ENCODE data around the gene GABBR2. TPM values are rescaled to one million over a fixed set of nuclear protein-coding genes. Genes with fewer than 3 reads are reported as not detected.

Gene GABBR2
- total and polyA plus RNA-seq, 2 donors: 0.14 TPM

- Histone ChIP-seq H3K4me1 (ENCODE audit: control insufficient read depth in 2 of 2, insufficient read depth in 2 of 2, low read length in 2 of 2) (no peaks in the 10 kb centered on the region), H3K27ac (ENCODE audit: low read depth in 1 of 2, low read length in 1 of 2) (no peak overlapping the region), H3K9me3 (ENCODE audit: control insufficient read depth in 2 of 2, insufficient read depth in 1 of 2, low read length in 1 of 2) (peaks cover 0 to 5% of the 10 kb centered on the region in 2 donors), H3K36me3 (ENCODE audit: control insufficient read depth in 2 of 2, insufficient read depth in 2 of 2, low read length in 1 of 2) (no peaks in the 10 kb centered on the region), H3K27me3 (ENCODE audit: control insufficient read depth in 2 of 2, insufficient read depth in 1 of 2, low read length in 1 of 2) (peaks cover 0 to 2% of the 10 kb centered on the region in 2 donors), H3K4me3 (ENCODE audit: low read length in 2 of 2) (no peak overlapping the region)
- no peak for DNase-seq (ENCODE audit: low read depth in 6 of 9, low spot score in 9 of 9)
- 76% methylated on average over 7 of the region's 7 CpGs for WGBS
These were observed 336.5 kb downstream of the GABBR2 start for GRCh38 chr9:98372077-98372836.

GRCh38 chr9:98370976-98371315 is 337.8 kb downstream of the GABBR2 start:
- H3K4me3 ChIP-seq (ENCODE audit: low read length in 2 of 2): no peak overlapping the region
- 83% methylated on average over 4 of the region's 4 CpGs for WGBS
- no peak overlapping the region for H3K27ac ChIP-seq (ENCODE audit: low read depth in 1 of 2, low read length in 1 of 2)
- no peak for DNase-seq (ENCODE audit: low read depth in 6 of 9, low spot score in 9 of 9)
- H3K36me3 ChIP-seq (ENCODE audit: control insufficient read depth in 2 of 2, insufficient read depth in 2 of 2, low read length in 1 of 2): no peaks in the 10 kb centered on the region
- H3K4me1 ChIP-seq (ENCODE audit: control insufficient read depth in 2 of 2, insufficient read depth in 2 of 2, low read length in 2 of 2): no peaks in the 10 kb centered on the region
- H3K9me3 ChIP-seq (ENCODE audit: control insufficient read depth in 2 of 2, insufficient read depth in 1 of 2, low read length in 1 of 2): peaks cover 0 to 5% of the 10 kb centered on the region in 2 donors
- H3K27me3 ChIP-seq (ENCODE audit: control insufficient read depth in 2 of 2, insufficient read depth in 1 of 2, low read length in 1 of 2): peaks cover 0 to 2% of the 10 kb centered on the region in 2 donors

GRCh38 chr9:98370300-98370975 is 338.3 kb downstream of the GABBR2 start:
- Histone ChIP-seq H3K27me3 (ENCODE audit: control insufficient read depth in 2 of 2, insufficient read depth in 1 of 2, low read length in 1 of 2) (peaks cover 0 to 2% of the 10 kb centered on the region in 2 donors), H3K4me1 (ENCODE audit: control insufficient read depth in 2 of 2, insufficient read depth in 2 of 2, low read length in 2 of 2) (no peaks in the 10 kb centered on the region), H3K27ac (ENCODE audit: low read depth in 1 of 2, low read length in 1 of 2) (no peak overlapping the region), H3K4me3 (ENCODE audit: low read length in 2 of 2) (no peak overlapping the region), H3K36me3 (ENCODE audit: control insufficient read depth in 2 of 2, insufficient read depth in 2 of 2, low read length in 1 of 2) (no peaks in the 10 kb centered on the region), H3K9me3 (ENCODE audit: control insufficient read depth in 2 of 2, insufficient read depth in 1 of 2, low read length in 1 of 2) (peaks cover 0 to 5% of the 10 kb centered on the region in 2 donors)
- 98% methylated on average over 9 of the region's 9 CpGs for WGBS
- DNase-seq (ENCODE audit: low read depth in 6 of 9, low spot score in 9 of 9): no peak

GRCh38 chr9:98369896-98370295 is 338.8 kb downstream of the GABBR2 start:
- peaks cover 0 to 2% of the 10 kb centered on the region in 2 donors for H3K27me3 ChIP-seq (ENCODE audit: control insufficient read depth in 2 of 2, insufficient read depth in 1 of 2, low read length in 1 of 2)
- 97% methylated on average over 2 of the region's 2 CpGs for WGBS
- H3K4me3 ChIP-seq (ENCODE audit: low read length in 2 of 2): no peak overlapping the region
- no peak overlapping the region for H3K27ac ChIP-seq (ENCODE audit: low read depth in 1 of 2, low read length in 1 of 2)
- H3K4me1 ChIP-seq (ENCODE audit: control insufficient read depth in 2 of 2, insufficient read depth in 2 of 2, low read length in 2 of 2): no peaks in the 10 kb centered on the region
- DNase-seq (ENCODE audit: low read depth in 6 of 9, low spot score in 9 of 9): no peak
- peaks cover 0 to 5% of the 10 kb centered on the region in 2 donors for H3K9me3 ChIP-seq (ENCODE audit: control insufficient read depth in 2 of 2, insufficient read depth in 1 of 2, low read length in 1 of 2)
- no peaks in the 10 kb centered on the region for H3K36me3 ChIP-seq (ENCODE audit: control insufficient read depth in 2 of 2, insufficient read depth in 2 of 2, low read length in 1 of 2)

- no peak overlapping the region for H3K4me3 ChIP-seq (ENCODE audit: low read length in 2 of 2)
- peaks cover 0 to 5% of the 10 kb centered on the region in 2 donors for H3K9me3 ChIP-seq (ENCODE audit: control insufficient read depth in 2 of 2, insufficient read depth in 1 of 2, low read length in 1 of 2)
- H3K36me3 ChIP-seq (ENCODE audit: control insufficient read depth in 2 of 2, insufficient read depth in 2 of 2, low read length in 1 of 2): no peaks in the 10 kb centered on the region
- WGBS: 90% methylated on average over 2 of the region's 2 CpGs
- no peaks in the 10 kb centered on the region for H3K4me1 ChIP-seq (ENCODE audit: control insufficient read depth in 2 of 2, insufficient read depth in 2 of 2, low read length in 2 of 2)
- DNase-seq (ENCODE audit: low read depth in 6 of 9, low spot score in 9 of 9): no peak
- H3K27ac ChIP-seq (ENCODE audit: low read depth in 1 of 2, low read length in 1 of 2): no peak overlapping the region
- peaks cover 0 to 2% of the 10 kb centered on the region in 2 donors for H3K27me3 ChIP-seq (ENCODE audit: control insufficient read depth in 2 of 2, insufficient read depth in 1 of 2, low read length in 1 of 2)
These were observed 339.3 kb downstream of the GABBR2 start for GRCh38 chr9:98369471-98369870.

- Histone ChIP-seq H3K36me3 (ENCODE audit: control insufficient read depth in 2 of 2, insufficient read depth in 2 of 2, low read length in 1 of 2) (no peaks in the 10 kb centered on the region), H3K27me3 (ENCODE audit: control insufficient read depth in 2 of 2, insufficient read depth in 1 of 2, low read length in 1 of 2) (peaks cover 0 to 2% of the 10 kb centered on the region in 2 donors), H3K4me3 (ENCODE audit: low read length in 2 of 2) (no peak overlapping the region), H3K4me1 (ENCODE audit: control insufficient read depth in 2 of 2, insufficient read depth in 2 of 2, low read length in 2 of 2) (no peaks in the 10 kb centered on the region), H3K9me3 (ENCODE audit: control insufficient read depth in 2 of 2, insufficient read depth in 1 of 2, low read length in 1 of 2) (peaks cover 0 to 5% of the 10 kb centered on the region in 2 donors), H3K27ac (ENCODE audit: low read depth in 1 of 2, low read length in 1 of 2) (no peak overlapping the region)
- WGBS: 93% methylated on average over 6 of the region's 6 CpGs
- no peak for DNase-seq (ENCODE audit: low read depth in 6 of 9, low spot score in 9 of 9)
These were observed 339.7 kb downstream of the GABBR2 start for GRCh38 chr9:98369066-98369425.

- no peaks in the 10 kb centered on the region for H3K36me3 ChIP-seq (ENCODE audit: control insufficient read depth in 2 of 2, insufficient read depth in 2 of 2, low read length in 1 of 2)
- peaks cover 0 to 2% of the 10 kb centered on the region in 2 donors for H3K27me3 ChIP-seq (ENCODE audit: control insufficient read depth in 2 of 2, insufficient read depth in 1 of 2, low read length in 1 of 2)
- WGBS: 95% methylated on average over 9 of the region's 9 CpGs
- H3K4me3 ChIP-seq (ENCODE audit: low read length in 2 of 2): no peak overlapping the region
- DNase-seq (ENCODE audit: low read depth in 6 of 9, low spot score in 9 of 9): no peak
- H3K27ac ChIP-seq (ENCODE audit: low read depth in 1 of 2, low read length in 1 of 2): no peak overlapping the region
- H3K9me3 ChIP-seq (ENCODE audit: control insufficient read depth in 2 of 2, insufficient read depth in 1 of 2, low read length in 1 of 2): peaks cover 0 to 5% of the 10 kb centered on the region in 2 donors
- H3K4me1 ChIP-seq (ENCODE audit: control insufficient read depth in 2 of 2, insufficient read depth in 2 of 2, low read length in 2 of 2): no peaks in the 10 kb centered on the region
These were observed 340.2 kb downstream of the GABBR2 start for GRCh38 chr9:98368366-98369065.

- H3K27ac ChIP-seq (ENCODE audit: low read depth in 1 of 2, low read length in 1 of 2): no peak overlapping the region
- H3K4me3 ChIP-seq (ENCODE audit: low read length in 2 of 2): no peak overlapping the region
- WGBS: 94% methylated on average over 5 of the region's 5 CpGs
- no peaks in the 10 kb centered on the region for H3K4me1 ChIP-seq (ENCODE audit: control insufficient read depth in 2 of 2, insufficient read depth in 2 of 2, low read length in 2 of 2)
- peaks cover 0 to 5% of the 10 kb centered on the region in 2 donors for H3K9me3 ChIP-seq (ENCODE audit: control insufficient read depth in 2 of 2, insufficient read depth in 1 of 2, low read length in 1 of 2)
- DNase-seq (ENCODE audit: low read depth in 6 of 9, low spot score in 9 of 9): no peak
- no peaks in the 10 kb centered on the region for H3K36me3 ChIP-seq (ENCODE audit: control insufficient read depth in 2 of 2, insufficient read depth in 2 of 2, low read length in 1 of 2)
- H3K27me3 ChIP-seq (ENCODE audit: control insufficient read depth in 2 of 2, insufficient read depth in 1 of 2, low read length in 1 of 2): peaks cover 0 to 2% of the 10 kb centered on the region in 2 donors
These were observed 340.8 kb downstream of the GABBR2 start for GRCh38 chr9:98367923-98368322.

- DNase-seq (ENCODE audit: low read depth in 6 of 9, low spot score in 9 of 9): no peak
- H3K4me3 ChIP-seq (ENCODE audit: low read length in 2 of 2): no peak overlapping the region
- H3K4me1 ChIP-seq (ENCODE audit: control insufficient read depth in 2 of 2, insufficient read depth in 2 of 2, low read length in 2 of 2): no peaks in the 10 kb centered on the region
- H3K36me3 ChIP-seq (ENCODE audit: control insufficient read depth in 2 of 2, insufficient read depth in 2 of 2, low read length in 1 of 2): no peaks in the 10 kb centered on the region
- peaks cover 0 to 2% of the 10 kb centered on the region in 2 donors for H3K27me3 ChIP-seq (ENCODE audit: control insufficient read depth in 2 of 2, insufficient read depth in 1 of 2, low read length in 1 of 2)
- H3K9me3 ChIP-seq (ENCODE audit: control insufficient read depth in 2 of 2, insufficient read depth in 1 of 2, low read length in 1 of 2): peaks cover 0 to 5% of the 10 kb centered on the region in 2 donors
- WGBS: 86% methylated on average over 5 of the region's 5 CpGs
- no peak overlapping the region for H3K27ac ChIP-seq (ENCODE audit: low read depth in 1 of 2, low read length in 1 of 2)
These were observed 341.3 kb downstream of the GABBR2 start for GRCh38 chr9:98367371-98367900.
